Stimulated activated CD8-positive, alpha-beta memory T cell treated with anti-CD3 and anti-CD28 coated beads, Interleukin-7, amount 100 ng/mL, for 4 hours (primary cell): ENCODE data around the gene ID3.

ENCODE experiments used
- DNase-seq, 2 donors: peaks; one replicate each; pipeline ENCODE4 v3.0.0-alpha.2; 2020; ENCODE audit warnings: low read depth in 2 of 2

The ID3 gene, protein sequence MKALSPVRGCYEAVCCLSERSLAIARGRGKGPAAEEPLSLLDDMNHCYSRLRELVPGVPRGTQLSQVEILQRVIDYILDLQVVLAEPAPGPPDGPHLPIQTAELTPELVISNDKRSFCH

DNA sequence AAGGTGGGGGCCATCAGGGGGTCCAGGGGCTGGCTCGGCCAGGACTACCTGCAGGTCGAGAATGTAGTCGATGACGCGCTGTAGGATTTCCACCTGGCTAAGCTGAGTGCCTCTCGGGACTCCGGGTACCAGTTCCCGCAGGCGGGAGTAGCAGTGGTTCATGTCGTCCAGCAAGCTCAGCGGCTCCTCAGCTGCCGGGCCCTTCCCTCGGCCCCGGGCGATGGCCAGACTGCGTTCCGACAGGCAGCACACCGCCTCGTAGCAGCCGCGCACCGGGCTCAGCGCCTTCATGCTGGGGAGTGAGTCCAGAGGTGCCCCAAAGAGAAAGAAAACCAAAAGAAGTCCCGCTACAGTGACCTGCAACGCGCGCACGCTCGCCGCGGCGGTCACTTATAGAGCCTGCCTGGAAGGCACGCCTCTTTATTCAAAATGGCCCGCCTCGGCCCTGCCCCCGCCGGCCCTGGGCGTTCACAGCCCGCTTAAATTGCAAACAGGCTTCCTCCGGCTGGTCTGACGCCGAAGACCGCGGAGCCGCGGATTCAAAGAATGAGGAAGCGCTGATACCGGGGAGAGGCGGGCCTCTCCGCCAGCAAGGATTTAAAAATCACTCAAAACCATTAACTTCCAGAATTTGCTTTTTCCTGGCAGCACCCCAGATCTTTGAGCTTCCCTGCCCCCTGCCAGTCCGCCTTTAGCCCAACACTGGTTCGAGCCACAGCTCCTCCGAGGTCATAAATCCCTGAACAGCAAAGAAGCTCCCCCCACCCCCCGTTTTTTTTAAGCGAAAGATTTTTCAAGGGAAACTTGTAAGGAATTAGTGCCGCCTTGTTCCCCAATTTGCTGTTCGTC is at the start of gene ID3:
Gene ID3 (minus strand): TSS at position 366 of the 849 bp plus-strand sequence. CDS start 75 bp downstream, at position 291.
- DNase-seq, result peak; percentile 72 to 82

DNA sequence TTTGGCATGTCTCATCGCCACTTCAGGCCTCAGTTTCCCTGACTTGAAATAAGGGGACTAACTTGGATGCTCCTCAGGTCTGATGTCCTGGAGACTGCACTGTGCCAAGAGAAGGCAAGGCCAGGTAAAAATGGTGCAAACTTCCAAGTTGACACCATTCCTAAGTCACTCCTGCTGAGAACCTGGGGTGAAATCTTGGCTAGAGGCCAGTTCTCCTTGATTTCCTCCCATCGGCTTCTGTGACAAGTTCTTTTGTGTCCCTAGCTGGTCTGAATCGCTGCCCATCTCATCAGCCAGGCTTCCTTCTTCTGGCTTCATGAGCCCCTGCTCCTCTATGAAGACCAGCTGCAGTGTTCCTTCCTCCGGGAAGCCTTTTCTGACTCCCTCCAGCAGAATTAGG is 48.6 kb upstream of the ID3 start:
- DNase-seq, result no peak

DNA sequence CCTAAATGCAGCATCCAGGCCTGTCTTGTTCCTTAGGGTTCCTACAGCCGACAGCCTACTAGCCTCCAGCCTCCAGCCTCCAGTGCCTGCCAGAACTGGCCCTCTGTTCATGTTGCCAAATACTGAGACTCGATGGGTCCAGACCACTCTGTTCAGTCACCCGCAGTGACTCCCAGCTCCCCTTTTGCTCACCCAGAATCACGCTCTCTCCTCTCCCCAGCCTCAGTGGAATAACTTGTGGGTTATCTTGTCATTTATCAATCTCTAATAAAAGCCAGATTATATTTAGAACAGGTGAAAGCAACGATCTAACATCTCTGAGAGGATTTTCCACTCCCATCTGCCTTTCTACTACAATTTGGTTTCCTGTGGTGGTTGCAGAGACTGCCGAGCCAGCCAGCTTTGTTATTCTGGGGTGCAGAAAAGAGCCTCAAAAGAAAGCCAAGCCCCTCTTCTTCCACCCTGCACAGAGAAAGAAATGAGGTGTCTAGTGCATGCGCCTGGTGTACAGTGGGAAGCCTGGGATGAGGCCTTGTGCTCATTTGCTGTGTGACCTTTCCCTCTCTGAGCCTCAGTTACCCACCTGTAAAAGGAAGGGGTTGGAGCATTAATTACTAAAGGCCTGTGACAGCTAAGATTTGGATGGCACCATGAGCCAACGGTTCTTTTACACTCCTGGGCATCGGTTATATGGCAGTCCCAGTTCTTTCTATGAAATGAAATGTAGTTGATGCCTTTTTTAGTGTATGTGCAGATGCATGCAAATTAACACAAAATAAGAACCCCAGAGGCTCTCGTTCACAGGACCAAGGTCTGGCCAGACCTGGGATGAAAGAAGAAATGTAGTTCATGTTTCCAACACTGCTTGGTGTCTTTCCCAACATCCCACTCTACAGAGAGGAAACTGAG is 42.9 kb upstream of the ID3 start:
- DNase-seq, result no peak

DNA sequence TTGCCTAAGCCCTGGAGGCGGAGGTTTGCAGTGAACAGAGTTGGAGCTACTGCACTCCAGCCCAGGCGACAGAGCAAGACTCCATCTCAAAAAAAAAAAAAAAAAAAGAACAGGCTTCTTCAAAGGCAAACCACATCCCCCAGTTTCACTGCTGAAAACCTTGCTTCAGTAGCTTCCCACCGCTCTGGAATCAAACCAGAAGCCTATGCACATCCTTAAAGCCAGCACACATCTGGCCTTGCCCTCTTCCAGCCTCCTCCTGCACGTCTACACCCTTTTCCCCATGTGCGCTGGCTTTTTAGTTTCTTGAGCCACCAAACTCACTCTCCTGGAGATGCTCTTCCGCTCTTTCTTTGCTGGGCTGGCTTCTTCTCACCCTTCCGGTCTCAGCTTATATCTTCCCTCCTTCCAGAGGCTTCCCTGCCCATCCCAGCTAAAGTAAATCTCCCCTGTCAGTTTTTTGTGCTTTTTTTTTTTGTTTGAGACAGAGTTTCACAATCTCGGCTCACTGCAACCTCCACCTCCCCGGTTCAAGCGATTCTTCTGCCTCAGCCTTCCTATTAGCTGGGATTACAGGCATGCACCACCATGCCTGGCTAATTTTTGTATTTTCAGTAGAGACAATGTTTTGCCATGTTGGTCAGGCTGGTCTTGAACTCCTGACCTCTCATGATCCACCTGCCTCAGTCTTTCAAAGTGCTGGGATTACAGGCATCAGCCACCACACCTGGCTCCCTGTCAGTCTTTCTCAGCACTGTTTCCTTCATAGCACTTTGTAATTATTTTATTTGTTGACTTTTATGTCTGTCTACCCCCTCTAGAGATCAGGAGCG is 42.0 kb upstream of the ID3 start:
- no peak for DNase-seq

DNA sequence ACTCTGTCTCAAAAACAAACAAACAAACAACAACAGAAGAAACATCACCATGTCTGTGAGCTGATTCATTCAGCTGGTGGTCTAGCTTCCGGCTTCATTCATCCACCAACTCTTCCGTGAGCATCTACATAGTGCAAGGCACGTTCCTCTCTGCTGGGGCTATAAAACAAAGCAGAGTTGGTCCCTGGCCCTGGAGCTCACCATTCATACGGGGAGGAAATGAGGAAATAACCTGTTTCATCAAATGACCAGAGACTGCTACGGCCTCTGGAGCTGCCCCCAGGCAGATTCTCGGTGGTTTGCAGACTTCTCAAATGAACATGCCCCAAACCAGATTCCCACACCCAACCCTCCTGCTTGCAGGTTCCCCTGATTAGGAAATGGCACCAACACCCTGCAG is 41.0 kb upstream of the ID3 start:
- no peak for DNase-seq

DNA sequence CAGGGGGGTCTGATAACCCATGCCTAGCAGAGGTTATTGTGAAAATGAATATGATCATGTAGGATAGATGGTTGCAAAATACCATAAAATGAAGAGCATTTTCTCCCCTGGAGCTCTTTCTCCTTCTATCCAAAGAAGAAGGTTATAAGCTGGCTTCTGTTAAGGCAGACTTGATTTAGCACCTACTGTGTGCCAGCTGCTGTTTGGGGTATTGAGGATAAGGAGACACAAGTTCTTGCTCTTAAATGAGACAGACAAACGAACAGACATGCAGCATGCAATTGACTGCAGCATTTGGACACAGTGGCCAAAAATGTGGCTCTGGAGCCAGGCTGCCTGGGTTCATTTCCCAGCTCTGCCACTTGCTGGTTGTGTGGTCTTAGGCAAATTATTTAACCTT is 39.8 kb upstream of the ID3 start:
- DNase-seq, result no peak

DNA sequence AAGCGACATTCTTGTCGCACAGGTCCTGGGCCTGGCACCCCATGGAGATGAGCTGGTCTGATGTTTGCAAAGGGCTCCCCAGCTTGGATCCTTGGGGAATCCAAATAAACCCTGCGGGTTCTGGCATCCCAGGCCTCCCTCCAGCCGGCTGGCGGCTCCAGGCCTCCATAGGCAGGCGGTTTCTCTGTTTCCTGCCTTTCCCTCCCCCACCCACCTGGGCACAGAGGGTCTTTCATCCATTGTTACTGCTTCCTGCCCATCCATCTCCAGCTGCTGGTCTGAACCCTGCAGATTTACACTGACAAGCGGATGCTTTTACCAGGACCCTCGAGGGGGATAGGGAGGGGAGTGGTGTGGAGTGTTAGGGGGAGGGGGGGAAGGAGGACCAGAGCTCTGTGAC is 39.1 kb upstream of the ID3 start:
- no peak for DNase-seq

DNA sequence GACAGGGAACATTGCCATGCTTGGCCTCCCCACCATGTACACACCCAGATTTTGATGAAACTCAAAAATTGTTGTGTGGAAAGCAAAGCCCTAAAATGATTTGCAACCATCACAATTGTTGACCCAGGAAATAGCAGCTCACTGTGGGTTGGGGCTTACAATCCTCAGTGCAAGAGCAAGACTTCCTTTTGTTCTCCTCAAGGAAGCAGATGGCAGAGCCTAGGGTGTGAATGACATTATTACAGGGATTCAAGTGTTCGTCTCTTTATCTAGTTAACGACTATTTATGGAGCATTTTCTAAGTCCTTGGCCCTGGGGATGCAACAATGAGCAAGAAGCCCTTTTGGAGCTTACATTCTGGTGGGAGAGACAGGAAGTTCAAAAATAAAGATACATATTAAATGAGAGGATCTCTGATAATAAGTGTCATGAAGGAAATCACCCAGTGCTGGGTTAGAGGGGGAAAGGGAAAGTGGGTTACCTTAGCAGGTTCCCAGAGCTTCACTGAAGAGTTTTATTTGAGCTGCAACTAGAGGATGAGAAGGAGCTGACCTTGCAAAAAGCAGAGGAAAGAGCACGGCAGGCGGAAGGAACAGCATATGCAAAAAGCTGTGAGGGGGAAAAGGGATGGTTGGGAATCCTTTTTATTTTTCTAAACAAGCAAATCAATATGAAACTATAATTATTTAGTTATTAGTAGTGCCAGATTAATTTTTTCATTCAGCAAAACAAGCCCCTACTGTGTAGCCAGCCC is 38.5 kb upstream of the ID3 start:
- no peak for DNase-seq

DNA sequence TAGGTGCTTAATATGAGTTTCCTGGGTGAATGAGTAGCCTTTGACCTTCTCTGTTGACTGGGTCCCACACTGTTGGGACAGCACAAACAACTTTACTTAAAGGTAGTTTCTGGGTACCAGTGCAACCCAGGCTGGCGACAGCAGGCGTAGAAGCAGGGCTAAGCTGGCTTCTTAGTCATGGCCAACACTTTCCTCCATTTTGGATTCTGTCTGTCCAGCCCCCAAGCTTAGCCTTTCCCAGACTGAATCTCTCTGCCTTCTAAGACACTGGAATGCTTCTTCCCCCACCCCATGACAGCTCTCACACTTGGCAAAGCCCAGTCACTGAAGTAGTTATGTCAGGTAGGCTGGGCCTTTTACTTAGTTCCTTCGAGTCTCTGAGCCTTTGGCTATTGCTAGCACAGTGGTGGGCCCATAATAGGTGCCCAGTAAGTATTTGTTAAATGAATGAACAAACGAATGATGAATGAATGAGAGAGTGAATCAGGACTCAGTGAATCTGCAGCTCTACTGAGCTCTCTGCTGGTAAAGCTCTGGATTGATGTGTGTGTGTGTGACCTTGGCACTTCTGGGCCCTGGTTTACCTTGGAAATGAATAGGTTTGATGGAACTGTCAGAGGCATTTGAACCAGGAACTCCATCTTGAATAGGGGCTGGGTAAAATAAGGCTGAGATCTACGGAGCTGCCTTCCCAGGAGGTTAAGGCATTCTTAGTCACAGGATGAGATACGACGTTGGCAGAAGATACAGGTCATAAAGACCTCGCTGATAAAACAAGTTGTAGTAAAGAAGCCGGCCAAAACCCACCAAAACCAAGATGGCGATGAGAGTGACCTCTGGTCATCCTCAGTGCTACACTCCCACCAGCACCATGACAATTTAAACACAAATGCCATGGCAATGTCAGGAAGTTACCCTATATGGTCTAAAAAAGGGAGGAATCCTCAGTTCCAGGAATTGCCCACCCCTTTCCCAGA is 37.4 kb upstream of the ID3 start:
- no peak for DNase-seq

DNA sequence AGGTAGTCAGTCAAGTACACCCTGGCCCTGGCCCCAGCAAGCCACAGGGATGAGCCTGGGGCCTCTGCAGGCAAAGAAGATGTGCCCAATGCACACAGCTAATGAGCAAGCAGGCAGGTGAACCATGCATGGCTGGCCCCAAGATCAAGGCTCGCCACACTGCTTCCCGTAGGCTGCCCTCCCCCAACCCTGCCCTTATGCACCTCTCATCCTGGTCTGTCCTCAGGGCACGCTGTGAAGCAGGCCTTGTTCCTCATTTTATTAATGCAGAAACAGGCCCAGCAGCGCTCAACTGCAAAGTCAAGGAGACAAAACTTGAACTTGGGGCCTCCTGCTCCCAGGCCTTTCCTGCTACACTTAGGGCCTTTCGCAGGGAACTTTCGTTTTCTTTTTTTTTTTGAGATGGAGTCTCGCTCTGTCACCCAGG is 35.6 kb upstream of the ID3 start:
- DNase-seq, result no peak

DNA sequence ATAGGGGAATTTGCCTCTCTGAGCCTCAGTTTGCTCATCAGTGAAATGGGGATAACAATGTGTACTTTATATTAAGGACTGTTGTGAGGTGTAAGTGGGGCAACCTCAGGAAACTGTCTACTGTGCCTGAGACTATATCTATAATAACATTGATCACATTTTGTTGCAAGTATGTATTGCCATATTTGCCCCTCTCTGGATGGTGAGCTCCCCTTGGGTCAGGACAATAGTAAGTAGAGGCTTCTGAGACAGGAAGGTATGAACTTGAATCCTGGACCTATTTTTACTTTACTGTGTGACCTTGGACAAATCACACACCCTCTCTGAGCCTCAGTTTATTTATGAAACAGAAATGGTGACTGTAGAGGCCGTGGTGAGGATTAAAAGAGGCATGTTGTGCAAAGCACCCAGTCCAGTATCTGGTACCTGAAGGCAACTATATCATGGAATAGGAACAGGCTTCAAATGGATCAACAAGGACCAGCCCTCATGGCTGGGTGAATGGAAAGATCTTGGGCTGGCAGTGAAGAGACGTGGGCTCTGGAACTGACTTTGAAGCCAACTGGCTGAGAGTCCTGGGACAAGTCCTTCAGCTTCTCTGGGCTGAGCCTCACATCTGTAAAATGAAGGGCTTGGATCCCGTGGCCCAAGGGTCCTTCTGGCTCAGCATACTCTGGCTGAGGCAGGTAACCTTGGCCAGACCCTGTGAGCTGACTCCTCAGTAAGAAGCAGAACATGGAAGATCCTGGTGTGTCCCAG is 35.0 kb upstream of the ID3 start:
- DNase-seq, result no peak

DNA sequence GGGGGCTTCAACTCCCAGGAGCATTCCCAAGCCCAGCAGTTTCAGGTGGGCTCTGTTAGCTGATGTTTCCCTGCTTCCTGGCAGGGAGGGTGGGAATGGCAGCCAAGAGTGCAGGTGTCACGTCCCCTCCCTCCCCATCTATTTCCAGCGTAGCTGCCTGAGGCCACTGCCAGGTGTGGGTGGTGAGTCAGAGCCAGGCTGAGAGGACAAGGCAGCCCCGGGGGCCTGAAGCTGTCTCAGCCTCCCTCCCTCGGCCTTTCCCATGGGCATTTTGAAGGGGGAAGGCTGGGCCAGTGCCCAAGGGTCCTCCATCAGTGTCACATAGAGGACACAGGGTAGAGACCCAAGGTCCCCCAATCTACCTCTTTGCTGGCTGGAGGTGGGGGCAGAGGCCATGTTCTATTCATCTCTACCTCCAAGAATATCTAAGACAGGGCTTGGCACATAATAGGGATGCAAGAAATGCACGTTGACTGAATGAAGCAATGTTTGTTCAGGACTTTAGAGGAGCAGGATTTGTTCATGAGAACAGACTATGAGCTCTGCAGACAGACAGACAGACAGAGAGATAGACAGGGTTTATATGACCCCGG is 34.4 kb upstream of the ID3 start:
- DNase-seq, result no peak

DNA sequence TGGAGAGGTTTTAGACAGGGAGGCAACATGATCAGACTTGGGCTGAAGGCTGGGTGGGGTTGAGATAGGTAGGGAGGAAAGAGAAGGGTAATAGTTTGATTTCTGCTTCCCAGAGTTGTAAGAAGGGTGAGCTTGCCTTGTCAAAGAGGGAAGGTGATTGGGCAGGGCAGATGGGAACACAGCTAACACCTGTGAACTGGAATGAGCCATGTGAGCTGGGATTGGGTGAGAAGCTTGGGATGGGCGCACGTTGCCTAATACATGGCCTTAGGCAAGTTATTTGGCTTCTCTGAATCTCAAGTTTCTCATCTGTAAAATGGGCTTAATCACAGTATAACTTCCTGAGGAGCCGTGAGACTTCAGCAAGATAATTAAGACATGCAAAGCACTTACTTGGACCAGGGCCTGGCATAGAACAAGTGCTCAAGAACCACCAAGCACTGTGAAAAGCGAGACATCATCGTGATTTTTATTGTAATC is 33.8 kb upstream of the ID3 start:
- no peak for DNase-seq

DNA sequence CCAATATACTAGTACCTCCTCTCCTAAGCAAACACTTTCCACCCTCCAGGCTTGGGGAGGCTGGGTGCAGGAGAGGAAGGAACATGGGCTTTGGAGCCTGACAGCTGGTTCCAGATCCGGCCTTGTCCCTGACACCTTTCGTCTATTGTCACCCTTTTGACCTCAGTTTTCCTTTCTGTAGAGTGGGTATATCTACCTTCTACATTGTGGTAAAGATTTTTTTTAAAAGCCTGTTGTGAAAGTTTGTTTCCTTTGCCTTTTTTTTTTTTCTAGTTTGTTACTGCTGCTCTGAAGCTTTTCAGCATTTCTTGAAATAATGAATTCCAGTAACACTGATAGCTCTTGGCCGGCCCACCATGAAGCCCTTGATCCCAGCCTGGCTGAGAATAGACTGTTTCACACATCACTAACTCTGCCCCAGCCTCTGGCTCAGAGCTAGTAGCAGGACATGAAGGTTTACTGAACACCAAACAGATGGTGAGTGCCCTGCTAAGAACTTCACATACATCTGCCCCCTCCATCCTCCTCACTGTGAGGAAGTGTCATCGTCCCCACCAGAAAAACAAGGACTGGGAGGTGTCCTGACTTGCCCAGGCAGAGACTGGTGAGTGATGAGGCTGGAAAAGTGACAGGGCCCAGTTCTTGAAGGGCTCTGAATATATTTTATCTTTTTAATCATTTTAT is 33.0 kb upstream of the ID3 start:
- no peak for DNase-seq

DNA sequence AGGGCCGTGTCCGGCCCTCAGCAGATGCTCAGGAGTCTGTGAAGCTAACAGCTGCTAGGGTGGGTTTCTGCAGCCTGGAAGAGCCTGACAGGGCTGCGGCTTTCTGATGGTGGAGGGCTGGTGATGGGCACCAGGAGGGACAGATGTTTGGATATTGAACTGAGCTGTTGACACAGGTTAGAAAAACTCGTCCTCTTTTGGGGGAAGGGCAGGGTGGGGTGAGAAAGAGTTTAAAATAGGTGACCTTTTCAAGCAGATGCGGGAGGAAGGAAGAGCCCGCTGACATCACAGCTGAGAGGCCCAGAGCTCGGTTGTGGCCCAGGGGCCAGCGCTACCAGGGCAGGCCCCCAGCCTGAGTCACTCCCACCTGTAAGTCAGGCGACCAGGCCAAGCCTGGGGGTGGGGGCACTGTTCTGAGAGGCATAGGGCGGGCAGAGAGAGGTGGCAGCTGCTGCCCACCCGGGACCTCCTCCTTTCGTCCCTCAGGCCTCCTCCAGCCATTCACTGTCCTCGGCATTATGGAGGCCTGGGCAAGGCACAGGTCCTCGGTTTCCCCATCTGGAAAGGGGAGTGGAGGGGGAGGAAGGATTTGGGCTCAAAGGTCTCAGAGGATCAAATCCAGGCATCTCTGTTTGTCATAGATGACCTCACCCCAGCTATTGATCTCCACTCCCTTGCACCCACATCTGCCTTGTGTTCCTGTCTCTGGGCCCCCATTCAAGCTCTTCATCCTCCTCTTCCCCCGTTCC is 32.3 kb upstream of the ID3 start:
- peak in 1 of 2 donors; percentile 46 for DNase-seq

DNA sequence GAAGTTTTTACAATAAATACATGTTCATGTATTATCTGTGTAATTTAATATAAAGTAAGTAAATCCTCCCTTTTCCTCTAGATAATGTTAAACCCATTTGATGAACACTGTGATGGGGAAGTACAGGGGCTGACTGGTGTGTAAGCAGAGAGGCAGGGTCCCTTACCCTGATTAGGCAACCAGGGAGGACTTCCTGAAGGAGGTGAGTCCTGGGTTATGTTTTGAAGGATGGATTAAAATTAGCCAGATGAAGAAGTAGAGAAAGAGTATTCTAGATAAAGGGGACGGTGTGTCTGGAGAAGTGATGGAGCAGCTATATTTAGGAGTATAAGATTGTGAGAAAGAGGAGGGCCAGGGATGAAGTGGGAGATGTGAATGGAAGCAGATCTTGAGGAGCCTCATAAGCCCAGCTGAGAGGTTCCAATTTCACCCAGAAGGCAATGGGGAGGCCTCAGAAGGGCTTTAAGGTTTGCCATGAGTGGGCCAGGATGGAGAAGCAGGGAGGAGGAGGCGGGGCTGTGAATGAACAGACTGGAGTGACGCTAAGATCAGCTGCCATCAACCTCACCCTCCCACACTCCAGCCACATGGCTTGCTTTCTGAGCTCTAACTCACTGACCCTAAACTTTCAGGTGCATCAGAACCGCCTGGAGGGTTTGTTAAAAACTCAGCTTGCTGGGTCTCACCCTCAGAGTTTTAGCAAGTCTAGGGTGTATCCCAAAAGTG is 30.9 kb upstream of the ID3 start:
- no peak for DNase-seq
